Fibroblast of the aortic adventitia (primary cell): Measurements from ENCODE around the gene PRKCB. TPM values are rescaled to one million over a fixed set of nuclear protein-coding genes. Genes with fewer than 3 reads are reported as not detected.
"Not testable (repeated sequence)": the region's sequence is repeated elsewhere in the genome, so short reads cannot be mapped to it uniquely, and the experiment has no call there.

ENCODE experiments used
- DNase-seq: peaks from one replicate; pipeline ENCODE4 v3.0.0-alpha.2; 2010; ENCODE audit warnings: low read depth
- H3K4me3 ChIP-seq: 2 replicates; pipeline ENCODE4 v1.5.1; 2011; ENCODE audit warnings: low read depth, mild to moderate bottlenecking, control low read depth, low read length, moderate library complexity
- CTCF ChIP-seq: IDR thresholded peaks from 2 replicates; pipeline ENCODE4 v1.5.1; 2011; ENCODE audit warnings: mild to moderate bottlenecking, low read length, control low read depth, inconsistent platforms; ENCODE audit not compliant: insufficient read depth
- total RNA-seq: library from RNA; depleted of rRNA; stranded (reverse); fragments of >200 nt; gene quantifications from 2 replicates; pipeline ENCODE4 v1.2.3, GENCODE V29; 2012; ENCODE audit warnings: low replicate concordance

Gene PRKCB
- total RNA-seq, 1 donor: not detected

- DNase-seq: no peak
- no peak overlapping the region for H3K4me3 ChIP-seq
- TF ChIP-seq CTCF: no peak
These were observed 73.0 kb downstream of the PRKCB start for GRCh38 chr16:23908790-23909189.

GRCh38 chr16:23909792-23910418, 74.1 kb downstream of the PRKCB start:
- no peak for DNase-seq
- H3K4me3 ChIP-seq: no peak overlapping the region
- TF ChIP-seq CTCF: no peak

- no peak for DNase-seq
- TF ChIP-seq CTCF: no peak
- H3K4me3 ChIP-seq: no peak overlapping the region
These were observed 79.3 kb downstream of the PRKCB start for GRCh38 chr16:23914946-23915530.

- not testable (repeated sequence) for H3K4me3 ChIP-seq, DNase-seq
These were observed 80.8 kb downstream of the PRKCB start for GRCh38 chr16:23916552-23916951.

GRCh38 chr16:23917621-23918020, 81.8 kb downstream of the PRKCB start:
- TF ChIP-seq CTCF: no peak
- H3K4me3 ChIP-seq: no peak overlapping the region
- no peak for DNase-seq

GRCh38 chr16:23920446-23920845, 84.7 kb downstream of the PRKCB start:
- no peak overlapping the region for H3K4me3 ChIP-seq
- no peak for TF ChIP-seq CTCF
- no peak for DNase-seq

- DNase-seq: no peak
- H3K4me3 ChIP-seq: no peak overlapping the region
- TF ChIP-seq CTCF: no peak
These were observed 85.1 kb downstream of the PRKCB start for GRCh38 chr16:23920899-23921298.
